H9 (cell line): Measurements from ENCODE around the gene BIRC6. TPM values are rescaled to one million over a fixed set of nuclear protein-coding genes. Genes with fewer than 3 reads are reported as not detected.

Source experiments
- DNase-seq: peaks from one replicate; pipeline ENCODE4 v3.0.0-alpha.2; 2017
- H2AFZ ChIP-seq: one replicate; pipeline ENCODE4 v1.6.1; 2013; ENCODE audit warnings: mild to moderate bottlenecking, low read length, control low read depth, moderate library complexity
- H2AK5ac ChIP-seq: 2 replicates; pipeline ENCODE4 v1.6.1; 2013; ENCODE audit warnings: low read length, control low read depth, mixed read lengths; ENCODE audit not compliant: insufficient read length
- H2BK120ac ChIP-seq: one replicate; pipeline ENCODE4 v1.6.1; 2013; ENCODE audit warnings: low read depth, mild to moderate bottlenecking, low read length, control low read depth, inconsistent platforms; ENCODE audit not compliant: poor library complexity, severe bottlenecking
- H2BK12ac ChIP-seq: 2 replicates; pipeline ENCODE4 v1.6.1; 2013; ENCODE audit warnings: low read length, control low read depth, mixed read lengths, low read depth; ENCODE audit not compliant: insufficient read length
- H2BK15ac ChIP-seq: 2 replicates; pipeline ENCODE4 v1.6.1; 2013; ENCODE audit warnings: low read depth, low read length, control low read depth
- H2BK20ac ChIP-seq: one replicate; pipeline ENCODE4 v1.6.1; 2013; ENCODE audit warnings: low read depth, mild to moderate bottlenecking, low read length, control low read depth, inconsistent platforms; ENCODE audit not compliant: poor library complexity, severe bottlenecking
- H2BK5ac ChIP-seq: 2 replicates; pipeline ENCODE4 v1.6.1; 2013; ENCODE audit warnings: low read length, control low read depth, mixed read lengths; ENCODE audit not compliant: insufficient read length
- H3K14ac ChIP-seq: 2 replicates; pipeline ENCODE4 v1.6.1; 2013; ENCODE audit warnings: low read length, control low read depth; ENCODE audit not compliant: insufficient read depth
- H3K18ac ChIP-seq: 2 replicates; pipeline ENCODE4 v1.6.1; 2013; ENCODE audit warnings: low read depth, mild to moderate bottlenecking, mixed read lengths, low read length, control low read depth; ENCODE audit not compliant: insufficient read length
- H3K23ac ChIP-seq: 2 replicates; pipeline ENCODE4 v1.6.1; 2013; ENCODE audit warnings: low read length, control low read depth, mixed read lengths, low read depth; ENCODE audit not compliant: insufficient read length
- H3K23me2 ChIP-seq: 2 replicates; pipeline ENCODE4 v1.6.1; 2013; ENCODE audit warnings: low read depth, mild to moderate bottlenecking, mixed read lengths, low read length, control low read depth; ENCODE audit not compliant: insufficient read length, poor library complexity, severe bottlenecking
- H3K27ac ChIP-seq: 2 replicates; pipeline ENCODE4 v1.5.1; 2013; ENCODE audit warnings: low read length, control low read depth, mixed read lengths, low read depth; ENCODE audit not compliant: insufficient read length
- H3K27me3 ChIP-seq: 2 replicates; pipeline ENCODE4 v1.6.1; 2013; ENCODE audit warnings: low read length, control low read depth, inconsistent platforms; ENCODE audit not compliant: insufficient read depth
- H3K4ac ChIP-seq: 2 replicates; pipeline ENCODE4 v1.6.1; 2013; ENCODE audit warnings: low read depth, mild to moderate bottlenecking, control low read depth, inconsistent platforms, low read length, moderate library complexity
- H3K4me1 ChIP-seq: 2 replicates; pipeline ENCODE4 v1.6.1; 2013; ENCODE audit warnings: low read length, control low read depth, inconsistent platforms; ENCODE audit not compliant: insufficient read depth
- H3K4me2 ChIP-seq: 2 replicates; pipeline ENCODE4 v1.6.1; 2013; ENCODE audit warnings: low read length, control low read depth, mixed read lengths; ENCODE audit not compliant: insufficient read length, insufficient read depth
- H3K56ac ChIP-seq: 2 replicates; pipeline ENCODE4 v1.6.1; 2013; ENCODE audit warnings: low read depth, mild to moderate bottlenecking, mixed read lengths, low read length, control low read depth; ENCODE audit not compliant: insufficient read length
- H3K79me1 ChIP-seq: 2 replicates; pipeline ENCODE4 v1.6.1; 2013; ENCODE audit warnings: low read depth, mild to moderate bottlenecking, moderate library complexity, low read length, control low read depth, inconsistent platforms; ENCODE audit not compliant: insufficient read depth, poor library complexity, severe bottlenecking
- H3K79me2 ChIP-seq: 2 replicates; pipeline ENCODE4 v1.6.1; 2013; ENCODE audit warnings: low read length, control low read depth, inconsistent platforms; ENCODE audit not compliant: insufficient read depth
- H3K9ac ChIP-seq: 2 replicates; pipeline ENCODE4 v1.6.1; 2013; ENCODE audit warnings: low read length, control low read depth, mixed read lengths; ENCODE audit not compliant: insufficient read length; ENCODE audit errors: extremely low read depth
- H3K9me3 ChIP-seq: one replicate; pipeline ENCODE4 v1.6.1; 2013; ENCODE audit warnings: low read depth, low read length, inconsistent platforms; ENCODE audit not compliant: control insufficient read depth
- H3T11ph ChIP-seq: one replicate; pipeline ENCODE4 v1.6.1; 2013; ENCODE audit warnings: mild to moderate bottlenecking, low read length, control low read depth, inconsistent platforms
- H4K20me1 ChIP-seq: one replicate; pipeline ENCODE4 v1.6.1; 2013; ENCODE audit not compliant: control insufficient read depth, insufficient read length, insufficient read depth
- H4K5ac ChIP-seq: 2 replicates; pipeline ENCODE4 v1.6.1; 2013; ENCODE audit warnings: low read depth, mild to moderate bottlenecking, mixed read lengths, low read length, control low read depth; ENCODE audit not compliant: insufficient read length
- H4K8ac ChIP-seq: replicated peaks from 2 replicates; pipeline ENCODE4 v1.6.1; 2013; ENCODE audit warnings: low read length, control low read depth, mixed read lengths, low read depth; ENCODE audit not compliant: insufficient read length
- H4K91ac ChIP-seq: 2 replicates; pipeline ENCODE4 v1.6.1; 2013; ENCODE audit warnings: low read depth, mild to moderate bottlenecking, moderate library complexity, mixed read lengths, low read length, control low read depth; ENCODE audit not compliant: insufficient read length
- H3K27ac Mint-ChIP-seq, 3 experiments: 2 replicates in 2 of 3; 3 replicates in 1 of 3; pipeline ENCODE4 v1.8.0; 2020 to 2021; ENCODE audit warnings: mixed read lengths in 3 of 3, mild to moderate bottlenecking in 1 of 3, moderate library complexity in 1 of 3
- H3K27me3 Mint-ChIP-seq: 2 replicates; pipeline ENCODE4 v1.8.0; 2021; ENCODE audit warnings: low read depth, mild to moderate bottlenecking, moderate library complexity, mixed read lengths
- H3K36me3 Mint-ChIP-seq, 3 experiments: 2 replicates in 2 of 3; 3 replicates in 1 of 3; pipeline ENCODE4 v1.8.0; 2020 to 2021; ENCODE audit warnings: low read depth in 3 of 3, mixed read lengths in 3 of 3; ENCODE audit not compliant: insufficient read depth in 1 of 3
- H3K4me1 Mint-ChIP-seq, 2 experiments: 2 replicates each; pipeline ENCODE4 v1.8.0; 2020; ENCODE audit warnings: mixed read lengths in 2 of 2
- H3K4me3 Mint-ChIP-seq, 2 experiments: 2 replicates in 1 of 2; 3 replicates in 1 of 2; pipeline ENCODE4 v1.8.0; 2020 to 2021; ENCODE audit warnings: mild to moderate bottlenecking in 2 of 2, mixed read lengths in 2 of 2, moderate library complexity in 1 of 2
- H3K9me3 Mint-ChIP-seq, 2 experiments: 2 replicates in 1 of 2; 3 replicates in 1 of 2; pipeline ENCODE4 v1.8.0; 2020; ENCODE audit warnings: mild to moderate bottlenecking in 2 of 2, mixed read lengths in 2 of 2, moderate library complexity in 1 of 2
- CTCF ChIP-seq: fragments of 200-600 bp; sonication (generic); conservative IDR thresholded peaks from 3 replicates; pipeline ENCODE4 v1.8.0; 2021; ENCODE audit warnings: antibody characterized with exemption, mild to moderate bottlenecking
- WGBS: extraction: QIAGEN DNeasy Blood & Tissue Kit; methylation state at CpG from one replicate; pipeline ENCODE4 v1.1.7; 2013; ENCODE audit warnings: missing lambda C conversion rate, low lambda C conversion rate, mixed read lengths; ENCODE audit not compliant: insufficient read length; ENCODE audit errors: extremely low coverage; 5-methylcytosine and 5-hydroxymethylcytosine counted together
- long read RNA-seq: library from polyadenylated mRNA; unstranded; transcript quantifications from one replicate; pipeline ENCODE4 v2.0.0, GENCODE V29; 2020
- total RNA-seq: library from RNA; stranded (reverse); gene quantifications from 2 replicates; pipeline ENCODE4 v1.2.1, GENCODE V29; 2021

The BIRC6 gene
- 69.1 and 78.8 TPM in 2 replicates for total RNA-seq
- long read RNA-seq, partial matches to known transcripts = 17 of 27 reads
- long read RNA-seq, other reads (novel, unspliced or antisense) = 10 of 27 reads

- peaks cover 10 to 23% (median 22%) of the 10 kb centered on the region in 3 experiments for H3K36me3 Mint-ChIP-seq
Observed at GRCh38 chr2:32356681-32357317, at the start of gene BIRC6. BIRC6 (plus strand) TSS chr2:32357023; CDS start chr2:32357162, 139 bp downstream.

More at GRCh38 chr2:32356681-32357317, at the start of gene BIRC6:
- Histone ChIP-seq H3K9me3 (no peaks in the 10 kb centered on the region), H3K79me2 (peaks cover 34% of the 10 kb centered on the region; the same call in 1 of the 2 replicates), H3K14ac (peak within 1 kb of the TSS; percentile 91), H2BK15ac (no peak within 1 kb of the TSS), H3K4ac (no peak within 1 kb of the TSS), H2AFZ (no peak within 1 kb of the TSS), H3K4me2 (peak within 1 kb of the TSS; percentile 76), H2BK5ac (no peak within 1 kb of the TSS), H3K18ac (peak within 1 kb of the TSS; percentile 89), H2AK5ac (no peak within 1 kb of the TSS), H3K27me3 (no peaks in the 10 kb centered on the region), H3K4me1 (no peaks in the 10 kb centered on the region), H3K9ac (peak within 1 kb of the TSS; percentile 80), H3K23ac (no peak within 1 kb of the TSS), H3T11ph (no peak within 1 kb of the TSS), H3K23me2 (peaks cover 4% of the 10 kb centered on the region), H4K91ac (peak within 1 kb of the TSS; percentile 7), H2BK20ac (no peak within 1 kb of the TSS), H3K56ac (no peak within 1 kb of the TSS), H2BK120ac (peak within 1 kb of the TSS; percentile 52), H3K27ac (peak within 1 kb of the TSS; percentile 61), H4K5ac (no peak within 1 kb of the TSS), H4K20me1 (no peaks in the 10 kb centered on the region), H3K79me1 (no peaks in the 10 kb centered on the region), H2BK12ac (no peak within 1 kb of the TSS), H4K8ac (no peak within 1 kb of the TSS)
- Mint-ChIP-seq H3K27ac (peak within 1 kb of the TSS; percentile 96 to 98 (median 98)), H3K4me3 (peak within 1 kb of the TSS; percentile 83 to 91), H3K27me3 (no peaks in the 10 kb centered on the region), H3K4me1 (peaks cover 22 to 29% of the 10 kb centered on the region in 2 experiments), H3K9me3 (no peaks in the 10 kb centered on the region)
- TF ChIP-seq CTCF = no peak
- WGBS = no CpG with 5 or more reads among the region's 76 CpGs
- DNase-seq = peak; percentile 97
